ENCODE results near the gene ARL4D.
"Not testable (repeated sequence)": the region's sequence is repeated elsewhere in the genome, so short reads cannot be mapped to it uniquely, and the experiment has no call there.

The ARL4D gene

GRCh38 chr17:43410557-43411368 lies 12.0 kb downstream of the ARL4D start:
- no peak for TF ChIP-seq CTCF (IDR thresholded peaks at IDR 0.05; ENCODE audit: extremely low read depth, missing control alignments)
- DNase-seq (ENCODE audit: low spot score): no peak

- TF ChIP-seq CTCF (IDR thresholded peaks at IDR 0.05; ENCODE audit: extremely low read depth, missing control alignments): no peak
- DNase-seq (ENCODE audit: low spot score): no peak
Measured at GRCh38 chr17:43411369-43411677, 12.5 kb downstream of the ARL4D start.

GRCh38 chr17:43411749-43412148 lies 13.0 kb downstream of the ARL4D start:
- TF ChIP-seq CTCF (IDR thresholded peaks at IDR 0.05; ENCODE audit: extremely low read depth, missing control alignments): no peak
- DNase-seq (ENCODE audit: low spot score): no peak

GRCh38 chr17:43412166-43412565 lies 13.4 kb downstream of the ARL4D start:
- no peak for DNase-seq (ENCODE audit: low spot score)
- no peak for TF ChIP-seq CTCF (IDR thresholded peaks at IDR 0.05; ENCODE audit: extremely low read depth, missing control alignments)

DNA sequence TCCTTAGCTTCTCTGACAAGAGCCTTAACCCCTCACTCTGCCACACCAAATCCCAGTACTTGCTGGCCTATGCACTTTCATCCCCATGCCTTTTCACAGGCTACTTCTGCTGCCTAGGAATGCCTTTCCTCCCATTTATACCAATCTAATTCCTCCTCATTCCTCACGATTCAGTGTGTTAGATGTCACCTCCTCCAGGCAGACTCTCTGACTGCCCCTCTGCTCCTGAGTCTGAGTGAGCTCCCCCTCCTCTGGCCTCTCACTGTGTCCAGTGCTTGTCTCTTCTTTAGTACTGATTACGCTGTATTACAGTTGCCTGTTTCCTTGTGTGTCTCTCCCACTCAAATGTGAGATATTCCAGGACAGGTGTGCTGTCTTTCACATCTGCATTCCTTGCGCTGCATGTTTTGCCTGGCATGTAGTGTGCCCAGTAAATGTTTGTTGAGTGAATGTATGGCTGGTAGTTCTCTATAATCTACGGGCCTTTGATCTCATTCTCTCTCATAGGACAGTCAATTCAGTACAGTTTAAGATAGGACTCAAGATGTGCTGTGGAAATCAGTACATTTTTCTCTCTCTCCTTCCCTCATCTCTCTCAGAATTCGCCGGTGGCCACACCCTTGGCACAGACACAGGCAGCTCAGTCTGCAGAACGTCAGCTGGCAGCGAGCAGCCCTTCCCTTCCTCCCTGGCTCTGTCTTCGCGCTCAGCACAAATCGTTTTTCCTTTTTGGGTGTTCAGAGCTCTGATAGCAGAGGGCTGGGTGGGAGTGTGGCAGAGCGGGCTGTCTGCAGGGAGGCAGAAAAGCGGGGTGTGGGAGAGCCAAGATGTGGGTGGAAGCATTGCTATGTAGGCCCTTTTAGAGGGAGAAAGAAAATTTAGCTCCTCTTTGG lies 18.5 kb downstream of the ARL4D start:
- no peak for DNase-seq (ENCODE audit: low spot score)
- no peak for TF ChIP-seq CTCF (IDR thresholded peaks at IDR 0.05; ENCODE audit: extremely low read depth, missing control alignments)

DNA sequence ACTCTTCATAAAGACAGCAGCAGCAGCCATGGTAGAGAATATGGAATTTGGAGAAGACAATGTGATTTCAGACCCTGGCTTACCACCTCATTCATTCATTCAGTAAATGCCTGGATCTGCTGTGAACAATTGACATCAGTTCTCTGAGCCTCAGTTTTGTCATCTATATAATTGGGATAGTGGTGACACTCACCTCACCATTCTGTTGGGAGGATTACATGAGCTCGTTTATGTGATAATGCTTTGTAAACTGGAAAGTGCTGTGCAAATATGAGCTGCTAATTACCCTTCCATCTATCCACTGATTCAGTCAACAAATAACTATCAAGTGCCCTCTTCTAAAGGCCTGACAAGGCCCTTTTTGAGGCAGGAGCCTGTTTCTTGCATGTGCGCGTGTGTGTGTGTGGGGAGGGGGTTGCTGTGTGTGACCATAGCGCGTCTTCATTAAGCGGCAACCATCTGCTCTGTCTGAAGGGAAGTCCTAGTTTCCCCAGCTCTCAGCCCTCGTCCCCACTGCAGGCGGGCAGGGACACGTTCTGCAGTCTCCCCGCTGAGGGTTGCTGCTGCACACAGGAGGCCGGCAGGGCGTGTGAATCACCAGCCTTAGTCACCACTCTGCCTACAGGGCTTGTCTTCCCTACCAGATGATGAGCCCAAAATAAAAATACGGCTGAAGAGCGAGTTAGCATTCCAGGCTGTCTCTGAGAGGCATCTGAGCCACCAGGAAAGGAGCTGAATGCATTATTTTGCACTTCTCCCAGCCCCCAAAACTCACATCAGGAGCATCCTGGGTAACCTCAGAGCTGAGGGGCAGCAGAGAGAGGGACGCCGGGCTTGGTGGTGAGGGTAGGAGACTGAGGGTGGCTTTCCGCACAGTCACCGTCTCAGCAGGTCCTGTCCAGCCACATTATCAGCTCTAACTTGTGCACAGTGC lies 19.9 kb downstream of the ARL4D start:
- DNase-seq (ENCODE audit: low spot score): no peak
- no peak for TF ChIP-seq CTCF (IDR thresholded peaks at IDR 0.05; ENCODE audit: extremely low read depth, missing control alignments)

GRCh38 chr17:43419375-43419882 lies 20.6 kb downstream of the ARL4D start:
- not testable (repeated sequence) for DNase-seq (ENCODE audit: low spot score)
